HepG2 (cell line): ENCODE data around the gene PML. TPM values are rescaled to one million over a fixed set of nuclear protein-coding genes. Genes with fewer than 3 reads are reported as not detected.

Experiments
- ATF3 ChIP-seq: sonication (generic); formaldehyde crosslinking; IDR thresholded peaks from 2 replicates; pipeline ENCODE4 v1.4.0; 2020; ENCODE audit warnings: missing genetic modification reagents
- EP300 ChIP-seq, 3 experiments: sonication (generic) in 1 of 3; formaldehyde crosslinking in 1 of 3; IDR thresholded peaks; 2 replicates each; pipeline versions ENCODE4 v1.5.1 to v1.6.1; 2011 to 2020; ENCODE audit warnings: low read depth in 2 of 3, low read length in 2 of 3, borderline replicate concordance in 1 of 3, improper control_type of control experiment in 1 of 3, mild to moderate bottlenecking in 1 of 3, missing genetic modification reagents in 1 of 3, moderate library complexity in 1 of 3
- FOXP4 ChIP-seq: sonication (generic); formaldehyde crosslinking; IDR thresholded peaks from 2 replicates; pipeline ENCODE4 v1.4.0; 2020; ENCODE audit warnings: missing genetic modification reagents
- HBP1 ChIP-seq: IDR thresholded peaks from 2 replicates; pipeline ENCODE4 v1.6.1; 2016; ENCODE audit warnings: low read depth, control low read depth
- HNF4G ChIP-seq, 2 experiments: sonication (generic) in 1 of 2; formaldehyde crosslinking in 1 of 2; IDR thresholded peaks; 2 replicates each; pipeline versions ENCODE4 v1.4.0 to v1.6.1; 2011 to 2020; ENCODE audit warnings: borderline replicate concordance in 2 of 2, low read depth in 2 of 2, mild to moderate bottlenecking in 2 of 2, low read length in 1 of 2, missing genetic modification reagents in 1 of 2, moderate library complexity in 1 of 2
- MYNN ChIP-seq: sonication (generic); formaldehyde crosslinking; IDR thresholded peaks from 2 replicates; pipeline ENCODE4 v1.4.0; 2020; ENCODE audit warnings: mild to moderate bottlenecking, low read depth, missing genetic modification reagents
- NR2C2 ChIP-seq: sonication (generic); formaldehyde crosslinking; IDR thresholded peaks from 2 replicates; pipeline ENCODE4 v1.4.0; 2020; ENCODE audit warnings: missing genetic modification reagents, mild to moderate bottlenecking, moderate library complexity, borderline replicate concordance
- PRMT3 ChIP-seq: sonication (generic); formaldehyde crosslinking; IDR thresholded peaks from 2 replicates; pipeline ENCODE4 v1.8.1; 2022; ENCODE audit warnings: low read depth, mild to moderate bottlenecking, moderate library complexity, missing genetic modification reagents, borderline replicate concordance
- RBM39 ChIP-seq: fragments of 200-400 bp; formaldehyde crosslinking; IDR thresholded peaks from one replicate; pipeline ENCODE4 v1.6.1; 2018; ENCODE audit warnings: antibody characterized with exemption, mild to moderate bottlenecking, low read depth, low read length; ENCODE audit not compliant: poor library complexity, severe bottlenecking
- SKI ChIP-seq: fragments of 450-650 bp; IDR thresholded peaks from one replicate; pipeline ENCODE4 v1.6.1; 2018; ENCODE audit warnings: mild to moderate bottlenecking; ENCODE audit not compliant: partially characterized antibody
- XRCC5 ChIP-seq: fragments of 200-400 bp; formaldehyde crosslinking; optimal IDR thresholded peaks from 2 replicates; pipeline ENCODE3; 2017; ENCODE audit warnings: mild to moderate bottlenecking, low read length
- ZBTB2 ChIP-seq: sonication (generic); formaldehyde crosslinking; IDR thresholded peaks from 2 replicates; pipeline ENCODE4 v1.8.0; 2022; ENCODE audit warnings: low read depth, missing genetic modification reagents
- ZMYM2 ChIP-seq: sonication (generic); formaldehyde crosslinking; IDR thresholded peaks from 2 replicates; pipeline ENCODE4 v1.8.0; 2022; ENCODE audit warnings: mild to moderate bottlenecking, missing genetic modification reagents
- ZNF235 ChIP-seq: sonication (generic); formaldehyde crosslinking; IDR thresholded peaks from 2 replicates; pipeline ENCODE4 v1.8.1; 2023; ENCODE audit warnings: mild to moderate bottlenecking, missing genetic modification reagents, borderline replicate concordance
- ZNF574 ChIP-seq: sonication (generic); formaldehyde crosslinking; IDR thresholded peaks from 2 replicates; pipeline ENCODE4 v1.4.0; 2020; ENCODE audit warnings: missing genetic modification reagents
- ZNF713 ChIP-seq: sonication (generic); formaldehyde crosslinking; IDR thresholded peaks from 2 replicates; pipeline ENCODE4 v1.4.0; 2020; ENCODE audit warnings: mild to moderate bottlenecking, missing genetic modification reagents
- ZNF776 ChIP-seq: sonication (generic); formaldehyde crosslinking; IDR thresholded peaks from 2 replicates; pipeline ENCODE4 v1.4.0; 2020; ENCODE audit warnings: mild to moderate bottlenecking, missing genetic modification reagents
- ZNF891 ChIP-seq: sonication (generic); formaldehyde crosslinking; IDR thresholded peaks from 2 replicates; pipeline ENCODE4 v1.5.0; 2020; ENCODE audit warnings: mild to moderate bottlenecking, missing genetic modification reagents
- polyA plus RNA-seq, 8 experiments: library from polyadenylated mRNA; depleted of rRNA in 3 of 8; stranded (reverse) in 7 of 8; unstranded in 1 of 8; fragments of >200 nt; fragmentation: Illumina TruSeq in 4 of 8; extraction: Trizol in 4 of 8; gene quantifications; 2 replicates each; pipeline versions ENCODE4 v1.2.1 to v1.2.3, GENCODE V29; 2011 to 2016; ENCODE audit warnings: low read depth in 4 of 8, missing spikeins in 1 of 8, mixed read lengths in 1 of 8; ENCODE audit not compliant: insufficient read depth in 1 of 8
- total RNA-seq, 5 experiments: library from RNA; depleted of rRNA; stranded (reverse); fragments of >200 nt; fragmentation: Illumina TruSeq; extraction: Trizol; gene quantifications; 2 replicates each; pipeline ENCODE4 v1.2.3, GENCODE V29; 2016; ENCODE audit warnings: low read depth in 1 of 5

The PML gene
- total and polyA plus RNA-seq, 2 of the 13 experiments (the other 11 are each of a cell fraction or from before 2014, with no cell fraction given) = 2.9 to 3.9 TPM

- TF ChIP-seq ZNF574 = peak; percentile 41; the same call in 1 of the 2 replicates
- no peak for TF ChIP-seq MYNN (CRISPR knock-in tag)
- TF ChIP-seq HNF4G (IDR thresholded peaks at IDR 0.05; ENCODE audit: borderline replicate concordance, low read depth, low read length) = no peak
- no peak for TF ChIP-seq HNF4G (CRISPR knock-in tag; IDR thresholded peaks at IDR 0.05; ENCODE audit: borderline replicate concordance, low read depth)
- TF ChIP-seq ZMYM2 (CRISPR knock-in tag) = no peak
- TF ChIP-seq RBM39 = no peak
- TF ChIP-seq ZNF776 (CRISPR knock-in tag) = no peak
- no peak for TF ChIP-seq EP300 (IDR thresholded peaks at IDR 0.05; ENCODE audit: low read depth in 2 of 2, low read length in 2 of 2)
- TF ChIP-seq EP300 (CRISPR knock-in tag; IDR thresholded peaks at IDR 0.05; ENCODE audit: borderline replicate concordance) = no peak
- TF ChIP-seq FOXP4 = no peak
- TF ChIP-seq ZNF891 = no peak
- no peak for TF ChIP-seq NR2C2 (CRISPR knock-in tag)
- TF ChIP-seq ATF3 (CRISPR knock-in tag) = no peak
- no peak for TF ChIP-seq HBP1 (CRISPR knock-in tag)
- no peak for TF ChIP-seq ZNF235 (CRISPR knock-in tag)
- TF ChIP-seq ZBTB2 = no peak
- TF ChIP-seq PRMT3 (CRISPR knock-in tag) = no peak
- TF ChIP-seq ZNF713 (CRISPR knock-in tag) = no peak
- TF ChIP-seq SKI = no peak
- peak; percentile 36 for TF ChIP-seq XRCC5
Measured at GRCh38 chr15:73972984-73973682, 21.4 kb upstream of the PML start (continued).
